Karpas-422 (cell line): ENCODE results near the gene SLC25A27. TPM values are rescaled to one million over a fixed set of nuclear protein-coding genes. Genes with fewer than 3 reads are reported as not detected.

Experiments used
- DNase-seq: peaks from one replicate; pipeline ENCODE4 v3.0.0-alpha.2; 2015
- H2AFZ ChIP-seq: fragments of 200-600 bp; sonication (generic); 2 replicates; pipeline ENCODE4 v1.6.1; 2014; ENCODE audit warnings: antibody characterized with exemption, low read length, mixed read lengths
- H3K27ac ChIP-seq: fragments of 200-600 bp; sonication (generic); 2 replicates; pipeline ENCODE4 v1.5.1; 2014; ENCODE audit warnings: mild to moderate bottlenecking, low read length, moderate library complexity
- H3K27me3 ChIP-seq: fragments of 200-600 bp; sonication (generic); 2 replicates; pipeline ENCODE4 v1.6.1; 2014; ENCODE audit warnings: low read length, mixed read lengths
- H3K36me3 ChIP-seq: fragments of 200-600 bp; sonication (generic); 2 replicates; pipeline ENCODE4 v1.6.1; 2014; ENCODE audit warnings: low read length, mixed read lengths; ENCODE audit not compliant: insufficient read depth
- H3K4me1 ChIP-seq: fragments of 200-600 bp; sonication (generic); 2 replicates; pipeline ENCODE4 v1.6.1; 2014; ENCODE audit warnings: mild to moderate bottlenecking, low read length, mixed read lengths
- H3K4me2 ChIP-seq: fragments of 200-600 bp; sonication (generic); 2 replicates; pipeline ENCODE4 v1.6.1; 2014; ENCODE audit warnings: low read length, low read depth, mild to moderate bottlenecking; ENCODE audit not compliant: poor library complexity, severe bottlenecking
- H3K4me3 ChIP-seq: fragments of 200-600 bp; sonication (generic); 2 replicates; pipeline ENCODE4 v1.5.1; 2014; ENCODE audit warnings: mild to moderate bottlenecking, antibody characterized with exemption, low read length, mixed read lengths
- H3K79me2 ChIP-seq: fragments of 200-600 bp; sonication (generic); 2 replicates; pipeline ENCODE4 v1.6.1; 2014; ENCODE audit warnings: mild to moderate bottlenecking, low read length, mixed read lengths
- H3K9ac ChIP-seq: fragments of 200-600 bp; sonication (generic); 2 replicates; pipeline ENCODE4 v1.6.0; 2014; ENCODE audit warnings: low read length
- H3K9me2 ChIP-seq: fragments of 200-600 bp; sonication (generic), shearing (Covaris generic); replicated peaks from 2 replicates; pipeline ENCODE4 v1.6.0; 2014; ENCODE audit warnings: mild to moderate bottlenecking, low read length, moderate library complexity; ENCODE audit not compliant: insufficient read depth
- H3K9me3 ChIP-seq: fragments of 300-700, 200-600 bp; sonication (generic); 2 replicates; pipeline ENCODE4 v1.6.1; 2014; ENCODE audit warnings: low read length, mixed read lengths
- H4K20me1 ChIP-seq: fragments of 200-600 bp; sonication (generic); 2 replicates; pipeline ENCODE4 v1.6.1; 2014; ENCODE audit warnings: mild to moderate bottlenecking, antibody characterized with exemption, low read length, low read depth; ENCODE audit not compliant: insufficient read depth
- total RNA-seq: library from RNA; depleted of rRNA; stranded (reverse); fragments of >200 nt; shearing (Covaris generic); gene quantifications from 2 replicates; pipeline ENCODE4 v1.2.3, GENCODE V29; 2014; ENCODE audit warnings: low replicate concordance

Gene SLC25A27
- total RNA-seq, 1 experiment from 2014 or later = 167 TPM

DNA sequence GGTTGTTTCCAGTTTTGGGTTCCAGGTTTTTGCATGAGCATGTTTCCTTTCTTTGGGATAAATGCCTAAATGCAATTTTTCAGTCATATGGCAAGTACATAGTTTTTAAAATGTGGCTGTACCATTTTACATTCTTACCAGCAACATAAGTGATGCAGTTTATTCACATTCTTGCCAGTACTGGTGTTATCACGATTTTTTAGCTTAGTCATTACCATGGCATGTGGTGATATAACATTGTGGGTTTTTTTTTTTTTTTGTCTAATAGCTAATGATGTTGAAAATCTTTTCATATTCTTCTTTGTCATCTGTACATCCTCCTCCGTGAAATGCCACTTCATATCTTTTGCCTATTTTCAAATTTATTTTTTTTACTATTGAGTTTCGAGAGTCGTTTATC, 32.0 kb downstream of the SLC25A27 start:
- no peak overlapping the region; the same call in 1 of the 2 replicates for H3K27ac ChIP-seq
- no peaks in the 10 kb centered on the region for H3K79me2 ChIP-seq

DNA sequence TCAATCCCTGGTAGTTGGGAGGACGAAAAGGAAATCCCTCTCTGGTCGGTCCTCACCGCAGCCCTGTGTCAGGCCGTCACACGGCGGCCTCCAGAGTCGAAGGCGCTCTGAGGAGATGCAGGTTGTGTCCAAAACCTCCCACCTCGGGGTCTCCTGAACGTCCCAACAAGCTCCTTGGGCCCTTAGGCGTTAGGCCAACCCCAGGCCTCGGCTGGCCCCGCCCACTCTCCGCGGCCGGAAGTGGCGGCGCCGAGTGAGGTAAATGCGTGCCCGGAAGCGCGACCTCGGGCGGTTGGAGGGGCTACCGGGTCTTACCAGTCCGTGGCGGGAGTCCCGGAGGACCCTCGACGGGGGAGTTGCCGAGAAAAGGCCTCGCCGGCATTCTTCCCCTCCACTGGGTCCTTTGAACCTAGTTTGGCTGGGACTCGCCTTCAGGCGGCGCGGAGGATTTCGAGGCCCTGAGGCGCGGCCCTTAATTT, 34.9 kb downstream of the SLC25A27 start, which contains the start of gene TDRD6:
Gene TDRD6 (plus strand): TSS at position 267 of the 479 bp plus-strand sequence. CDS start 244 bp downstream, outside the sequence.
- Histone ChIP-seq H3K4me2 (no peak within 1 kb of the TSS), H3K27ac (no peak within 1 kb of the TSS), H3K36me3 (0 out of 2 replicates have a peak, but pooled peaks cover 2% of the 10 kb centered on the region), H3K4me1 (peaks cover 13% of the 10 kb centered on the region), H4K20me1 (no peaks in the 10 kb centered on the region), H3K4me3 (no peak within 1 kb of the TSS), H2AFZ (no peak within 1 kb of the TSS), H3K9me3 (no peaks in the 10 kb centered on the region), H3K27me3 (no peaks in the 10 kb centered on the region), H3K9ac (no peak within 1 kb of the TSS), H3K9me2 (no peaks in the 10 kb centered on the region), H3K79me2 (no peaks in the 10 kb centered on the region)
- no peak for DNase-seq

More for the DNA sequence above, 32.0 kb downstream of the SLC25A27 start:
- Histone ChIP-seq H2AFZ (no peak overlapping the region), H3K9me3 (no peaks in the 10 kb centered on the region), H3K4me1 (no peaks in the 10 kb centered on the region), H3K9ac (no peak overlapping the region), H3K36me3 (peaks cover 10% of the 10 kb centered on the region; the same call in 1 of the 2 replicates), H3K9me2 (no peaks in the 10 kb centered on the region), H3K27me3 (no peaks in the 10 kb centered on the region), H3K4me2 (no peak overlapping the region), H3K4me3 (no peak overlapping the region), H4K20me1 (no peaks in the 10 kb centered on the region)
- DNase-seq = no peak

DNA sequence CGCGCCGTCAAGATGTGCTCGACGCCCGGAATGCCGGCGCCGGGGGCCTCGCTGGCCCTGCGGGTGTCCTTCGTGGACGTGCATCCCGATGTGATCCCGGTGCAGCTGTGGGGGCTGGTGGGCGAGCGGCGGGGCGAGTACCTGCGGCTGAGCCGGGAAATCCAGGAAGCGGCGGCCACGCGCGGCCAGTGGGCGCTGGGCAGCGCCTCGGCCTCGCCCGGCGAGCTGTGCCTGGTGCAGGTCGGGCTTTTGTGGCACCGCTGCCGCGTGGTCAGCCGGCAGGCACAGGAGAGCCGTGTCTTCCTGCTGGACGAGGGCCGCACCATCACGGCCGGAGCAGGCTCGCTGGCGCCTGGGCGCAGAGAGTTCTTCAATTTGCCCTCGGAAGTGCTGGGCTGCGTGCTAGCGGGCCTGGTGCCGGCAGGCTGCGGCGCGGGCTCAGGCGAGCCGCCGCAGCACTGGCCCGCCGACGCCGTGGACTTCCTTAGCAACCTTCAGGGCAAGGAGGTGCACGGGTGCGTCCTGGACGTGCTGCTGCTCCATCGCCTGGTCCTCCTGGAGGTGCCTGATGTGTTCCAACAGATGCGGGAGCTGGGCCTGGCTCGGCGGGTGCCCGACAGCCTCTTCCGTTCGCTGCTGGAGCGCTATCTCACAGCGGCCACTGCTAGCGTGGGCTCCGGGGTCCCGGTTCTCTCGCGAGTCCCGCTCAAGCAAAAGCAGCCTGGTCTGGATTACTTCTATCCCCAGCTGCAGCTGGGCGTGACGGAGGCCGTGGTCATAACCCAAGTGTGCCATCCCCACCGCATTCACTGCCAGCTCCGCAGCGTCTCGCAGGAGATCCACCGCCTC, 35.6 kb downstream of the SLC25A27 start:
- no peaks in the 10 kb centered on the region for H3K79me2 ChIP-seq
- H3K36me3 ChIP-seq = no peaks in the 10 kb centered on the region
- H3K9me2 ChIP-seq = no peaks in the 10 kb centered on the region
- H3K4me1 ChIP-seq = peaks cover 13% of the 10 kb centered on the region
- DNase-seq = no peak
- no peak overlapping the region for H3K4me3 ChIP-seq
- H3K9ac ChIP-seq = no peak overlapping the region
- H4K20me1 ChIP-seq = no peaks in the 10 kb centered on the region
- H3K9me3 ChIP-seq = no peaks in the 10 kb centered on the region
- H3K4me2 ChIP-seq = no peak overlapping the region
- no peak overlapping the region for H3K27ac ChIP-seq
- H2AFZ ChIP-seq = no peak overlapping the region
- H3K27me3 ChIP-seq = no peaks in the 10 kb centered on the region

DNA sequence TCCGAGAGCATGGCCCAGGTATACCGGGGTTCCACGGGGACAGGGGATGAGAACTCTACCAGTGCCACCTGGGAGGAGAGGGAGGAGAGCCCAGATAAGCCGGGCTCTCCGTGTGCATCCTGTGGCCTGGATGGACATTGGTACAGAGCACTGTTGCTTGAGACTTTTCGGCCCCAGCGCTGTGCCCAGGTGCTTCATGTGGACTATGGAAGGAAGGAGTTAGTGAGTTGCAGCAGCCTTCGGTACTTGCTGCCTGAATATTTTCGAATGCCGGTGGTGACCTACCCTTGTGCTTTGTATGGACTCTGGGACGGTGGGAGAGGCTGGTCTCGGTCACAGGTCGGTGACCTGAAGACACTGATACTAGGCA, 36.2 kb downstream of the SLC25A27 start:
- Histone ChIP-seq H3K27me3 (no peaks in the 10 kb centered on the region), H3K9me2 (no peaks in the 10 kb centered on the region), H3K27ac (no peak overlapping the region), H2AFZ (no peak overlapping the region), H4K20me1 (no peaks in the 10 kb centered on the region), H3K79me2 (no peaks in the 10 kb centered on the region), H3K4me3 (no peak overlapping the region), H3K4me2 (no peak overlapping the region), H3K9ac (no peak overlapping the region), H3K9me3 (no peaks in the 10 kb centered on the region), H3K36me3 (no peaks in the 10 kb centered on the region), H3K4me1 (peaks cover 13% of the 10 kb centered on the region)
- DNase-seq = no peak

DNA sequence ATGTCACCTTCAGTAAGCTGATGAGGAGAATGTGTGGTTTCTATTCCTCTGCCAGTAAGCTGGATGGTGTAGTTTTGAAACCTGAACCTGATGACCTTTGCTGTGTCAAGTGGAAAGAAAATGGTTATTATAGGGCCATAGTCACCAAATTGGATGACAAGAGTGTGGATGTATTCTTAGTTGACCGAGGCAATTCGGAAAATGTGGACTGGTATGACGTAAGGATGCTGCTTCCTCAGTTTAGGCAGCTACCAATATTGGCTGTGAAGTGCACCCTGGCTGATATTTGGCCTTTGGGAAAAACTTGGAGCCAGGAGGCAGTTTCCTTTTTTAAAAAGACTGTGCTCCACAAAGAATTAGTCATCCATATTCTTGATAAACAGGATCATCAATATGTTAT, 36.9 kb downstream of the SLC25A27 start:
- Histone ChIP-seq H3K9ac (no peak overlapping the region), H3K9me3 (no peaks in the 10 kb centered on the region), H3K4me3 (no peak overlapping the region), H3K79me2 (no peaks in the 10 kb centered on the region), H3K4me2 (no peak overlapping the region), H4K20me1 (no peaks in the 10 kb centered on the region), H3K9me2 (no peaks in the 10 kb centered on the region), H3K27ac (no peak overlapping the region), H3K36me3 (no peaks in the 10 kb centered on the region), H3K27me3 (no peaks in the 10 kb centered on the region), H3K4me1 (peaks cover 13% of the 10 kb centered on the region), H2AFZ (no peak overlapping the region)
- DNase-seq = no peak

DNA sequence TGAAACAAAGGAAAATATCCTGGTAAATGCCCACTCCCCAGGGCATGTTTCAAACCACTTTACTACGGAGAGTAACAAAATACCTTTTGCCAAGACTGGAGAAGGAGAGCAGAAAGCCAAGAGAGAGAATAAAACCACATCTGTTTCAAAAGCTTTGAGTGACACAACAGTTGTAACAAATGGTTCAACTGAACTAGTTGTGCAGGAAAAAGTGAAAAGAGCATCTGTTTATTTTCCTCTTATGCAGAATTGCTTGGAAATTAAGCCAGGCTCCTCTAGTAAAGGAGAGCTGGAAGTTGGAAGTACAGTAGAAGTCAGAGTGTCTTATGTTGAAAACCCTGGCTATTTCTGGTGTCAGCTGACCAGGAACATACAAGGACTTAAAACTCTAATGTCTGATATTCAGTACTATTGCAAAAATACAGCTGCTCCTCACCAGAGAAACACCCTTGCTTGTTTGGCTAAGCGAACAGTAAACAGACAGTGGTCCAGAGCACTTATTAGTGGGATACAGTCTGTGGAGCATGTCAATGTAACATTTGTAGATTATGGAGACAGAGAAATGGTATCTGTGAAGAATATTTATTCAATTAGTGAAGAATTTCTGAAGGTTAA, 37.5 kb downstream of the SLC25A27 start:
- H3K27ac ChIP-seq = no peak overlapping the region
- peaks cover 13% of the 10 kb centered on the region for H3K4me1 ChIP-seq
- H3K79me2 ChIP-seq = no peaks in the 10 kb centered on the region
- no peaks in the 10 kb centered on the region for H4K20me1 ChIP-seq
- no peaks in the 10 kb centered on the region for H3K9me2 ChIP-seq
- no peak overlapping the region for H3K4me3 ChIP-seq
- no peak for DNase-seq
- H3K9me3 ChIP-seq = no peaks in the 10 kb centered on the region
- H3K36me3 ChIP-seq = no peaks in the 10 kb centered on the region
- H3K4me2 ChIP-seq = no peak overlapping the region
- no peaks in the 10 kb centered on the region for H3K27me3 ChIP-seq
- H3K9ac ChIP-seq = no peak overlapping the region
- H2AFZ ChIP-seq = no peak overlapping the region

DNA sequence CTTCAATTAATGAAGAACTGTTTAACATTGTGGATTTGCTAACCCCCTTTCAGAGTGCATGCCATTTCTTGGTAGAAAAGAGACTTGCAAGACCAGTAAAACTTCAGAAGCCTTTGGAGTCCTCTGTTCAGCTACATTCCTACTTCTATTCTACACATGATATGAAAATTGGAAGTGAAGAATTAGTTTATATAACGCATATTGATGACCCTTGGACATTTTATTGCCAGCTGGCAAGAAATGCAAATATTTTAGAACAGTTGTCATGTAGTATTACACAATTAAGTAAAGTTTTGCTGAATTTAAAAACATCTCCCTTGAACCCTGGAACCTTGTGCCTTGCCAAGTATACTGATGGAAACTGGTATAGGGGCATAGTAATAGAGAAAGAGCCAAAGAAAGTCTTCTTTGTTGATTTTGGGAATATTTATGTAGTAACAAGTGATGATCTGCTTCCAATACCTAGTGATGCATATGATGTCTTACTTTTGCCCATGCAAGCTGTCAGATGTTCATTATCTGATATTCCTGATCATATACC, 38.2 kb downstream of the SLC25A27 start:
- Histone ChIP-seq H3K4me1 (peaks cover 13% of the 10 kb centered on the region), H3K9ac (no peak overlapping the region), H3K36me3 (no peaks in the 10 kb centered on the region), H3K4me3 (no peak overlapping the region), H3K9me3 (no peaks in the 10 kb centered on the region), H3K9me2 (no peaks in the 10 kb centered on the region), H2AFZ (no peak overlapping the region), H3K4me2 (no peak overlapping the region), H3K27ac (no peak overlapping the region), H3K79me2 (no peaks in the 10 kb centered on the region), H4K20me1 (no peaks in the 10 kb centered on the region), H3K27me3 (no peaks in the 10 kb centered on the region)
- DNase-seq = no peak

DNA sequence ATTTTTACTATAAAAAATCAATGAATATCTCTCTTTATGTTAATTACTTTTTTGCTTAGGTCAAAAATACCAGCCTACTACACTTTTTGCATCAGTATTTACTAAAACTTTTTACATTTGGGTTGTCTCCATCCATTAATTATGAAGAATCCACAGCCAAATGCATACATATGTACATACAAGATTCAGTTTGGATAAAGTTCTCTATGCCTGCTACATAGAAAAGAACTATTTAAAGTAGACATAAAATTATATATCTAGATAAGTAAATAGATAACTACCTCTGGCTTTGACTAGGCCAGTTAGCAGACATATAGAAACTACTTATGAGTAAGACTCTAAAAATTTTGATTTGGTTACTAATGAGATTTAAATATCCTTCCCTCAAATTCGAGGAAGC, 47.2 kb downstream of the SLC25A27 start:
- no peak overlapping the region for H2AFZ ChIP-seq
- DNase-seq = no peak
- H3K27me3 ChIP-seq = no peaks in the 10 kb centered on the region
- H3K27ac ChIP-seq = no peak overlapping the region
- H3K79me2 ChIP-seq = no peaks in the 10 kb centered on the region
- no peak overlapping the region for H3K4me2 ChIP-seq
- H3K9ac ChIP-seq = no peak overlapping the region
- no peaks in the 10 kb centered on the region for H3K9me2 ChIP-seq
- H3K4me1 ChIP-seq = no peaks in the 10 kb centered on the region; the same call in 1 of the 2 replicates
- no peaks in the 10 kb centered on the region for H4K20me1 ChIP-seq
- peaks cover 12% of the 10 kb centered on the region; the same call in 1 of the 2 replicates for H3K36me3 ChIP-seq
- H3K9me3 ChIP-seq = no peaks in the 10 kb centered on the region
- H3K4me3 ChIP-seq = no peak overlapping the region
